Central memory CD8-positive, alpha-beta T cell (primary cell): ENCODE data around the gene ALLC.

Source experiments
- ATAC-seq: fragments of 150-1000 bp; cut with Tn5 transposase; replicated peaks from 2 replicates; pipeline ENCODE4 v1.10.0; 2022; ENCODE audit warnings: mild to moderate bottlenecking, moderate FRiP score, moderate number of reproducible peaks; ENCODE audit not compliant: poor library complexity, severe bottlenecking; ENCODE audit errors: extremely low read depth
- DNase-seq, 2 donors: peaks; one replicate each; pipeline ENCODE4 v3.0.0; 2021; ENCODE audit warnings: low spot score in 2 of 2
- H3K27ac Mint-ChIP-seq: one replicate; pipeline ENCODE4 v1.8.0; 2022; ENCODE audit warnings: low read depth, mild to moderate bottlenecking, moderate library complexity, mixed read lengths
- H3K27me3 Mint-ChIP-seq: one replicate; pipeline ENCODE4 v1.8.0; 2022; ENCODE audit warnings: mixed read lengths
- H3K36me3 Mint-ChIP-seq: one replicate; pipeline ENCODE4 v1.8.0; 2022; ENCODE audit warnings: mild to moderate bottlenecking, moderate library complexity, mixed read lengths; ENCODE audit not compliant: insufficient read depth
- H3K4me1 Mint-ChIP-seq: one replicate; pipeline ENCODE4 v1.8.0; 2022; ENCODE audit warnings: mixed read lengths
- H3K4me3 Mint-ChIP-seq: one replicate; pipeline ENCODE4 v1.8.0; 2022; ENCODE audit warnings: mild to moderate bottlenecking, moderate library complexity, mixed read lengths
- H3K9me3 Mint-ChIP-seq: one replicate; pipeline ENCODE4 v1.8.0; 2022; ENCODE audit warnings: mixed read lengths

The ALLC gene

GRCh38 chr2:3646446-3646845 lies 11.6 kb upstream of the ALLC start:
- Mint-ChIP-seq H3K4me1 (peaks cover 8% of the 10 kb centered on the region), H3K27me3 (peaks cover 9% of the 10 kb centered on the region), H3K36me3 (peaks cover 3% of the 10 kb centered on the region), H3K9me3 (no peaks in the 10 kb centered on the region), H3K4me3 (no peak overlapping the region), H3K27ac (no peak overlapping the region)
- DNase-seq (no peak), ATAC-seq (no peak)

GRCh38 chr2:3647246-3647645 lies 10.8 kb upstream of the ALLC start:
- peaks cover 4% of the 10 kb centered on the region for H3K36me3 Mint-ChIP-seq
- no peak overlapping the region for H3K4me3 Mint-ChIP-seq
- H3K4me1 Mint-ChIP-seq, result peaks cover 15% of the 10 kb centered on the region
- ATAC-seq (no peak), DNase-seq (no peak)
- H3K27ac Mint-ChIP-seq, result no peak overlapping the region
- no peaks in the 10 kb centered on the region for H3K9me3 Mint-ChIP-seq
- H3K27me3 Mint-ChIP-seq, result peaks cover 10% of the 10 kb centered on the region

- peaks cover 4% of the 10 kb centered on the region for H3K36me3 Mint-ChIP-seq
Measured at GRCh38 chr2:3647831-3648651, 10.0 kb upstream of the ALLC start.

GRCh38 chr2:3648652-3649177 lies 9.3 kb upstream of the ALLC start:
- Mint-ChIP-seq H3K27me3 (peaks cover 10% of the 10 kb centered on the region), H3K9me3 (no peaks in the 10 kb centered on the region), H3K4me3 (no peak overlapping the region), H3K27ac (no peak overlapping the region), H3K36me3 (peaks cover 4% of the 10 kb centered on the region), H3K4me1 (peaks cover 15% of the 10 kb centered on the region)
- ATAC-seq, result no peak
- DNase-seq, result no peak

More at GRCh38 chr2:3647831-3648651, 10.0 kb upstream of the ALLC start:
- H3K4me3 Mint-ChIP-seq, result no peak overlapping the region
- H3K4me1 Mint-ChIP-seq, result peaks cover 15% of the 10 kb centered on the region
- ATAC-seq, result no peak
- no peaks in the 10 kb centered on the region for H3K9me3 Mint-ChIP-seq
- DNase-seq, result no peak
- H3K27me3 Mint-ChIP-seq, result peaks cover 10% of the 10 kb centered on the region
- no peak overlapping the region for H3K27ac Mint-ChIP-seq

- no peak overlapping the region for H3K27ac Mint-ChIP-seq
- peaks cover 4% of the 10 kb centered on the region for H3K36me3 Mint-ChIP-seq
- H3K9me3 Mint-ChIP-seq, result no peaks in the 10 kb centered on the region
- peaks cover 15% of the 10 kb centered on the region for H3K4me1 Mint-ChIP-seq
- DNase-seq, result no peak
- ATAC-seq, result no peak
- peaks cover 10% of the 10 kb centered on the region for H3K27me3 Mint-ChIP-seq
- H3K4me3 Mint-ChIP-seq, result no peak overlapping the region
Measured at GRCh38 chr2:3649581-3649980, 8.4 kb upstream of the ALLC start.

- peaks cover 4% of the 10 kb centered on the region for H3K36me3 Mint-ChIP-seq
- H3K9me3 Mint-ChIP-seq, result no peaks in the 10 kb centered on the region
- H3K27ac Mint-ChIP-seq, result peak overlapping the region; percentile 97
- ATAC-seq (no peak), DNase-seq (no peak)
- H3K27me3 Mint-ChIP-seq, result peaks cover 10% of the 10 kb centered on the region
- peaks cover 15% of the 10 kb centered on the region for H3K4me1 Mint-ChIP-seq
- H3K4me3 Mint-ChIP-seq, result peak overlapping the region; percentile 82
Measured at GRCh38 chr2:3650140-3650920, 7.7 kb upstream of the ALLC start.

- H3K9me3 Mint-ChIP-seq, result no peaks in the 10 kb centered on the region
- peak; percentile 71 for ATAC-seq
- H3K4me3 Mint-ChIP-seq, result peak overlapping the region; percentile 82
- peak overlapping the region; percentile 97 for H3K27ac Mint-ChIP-seq
- peaks cover 10% of the 10 kb centered on the region for H3K27me3 Mint-ChIP-seq
- H3K4me1 Mint-ChIP-seq, result peaks cover 15% of the 10 kb centered on the region
- peaks cover 4% of the 10 kb centered on the region for H3K36me3 Mint-ChIP-seq
- DNase-seq, result peak; percentile 39 to 50
Measured at GRCh38 chr2:3651691-3652648, 6.0 kb upstream of the ALLC start.

GRCh38 chr2:3652896-3653625 lies 4.9 kb upstream of the ALLC start:
- Mint-ChIP-seq H3K9me3 (no peaks in the 10 kb centered on the region), H3K4me3 (no peak overlapping the region), H3K27ac (no peak overlapping the region), H3K27me3 (peaks cover 10% of the 10 kb centered on the region), H3K4me1 (peaks cover 15% of the 10 kb centered on the region), H3K36me3 (peaks cover 4% of the 10 kb centered on the region)
- ATAC-seq, result no peak
- DNase-seq, result no peak

GRCh38 chr2:3654011-3654410 lies 4.0 kb upstream of the ALLC start:
- peaks cover 10% of the 10 kb centered on the region for H3K27me3 Mint-ChIP-seq
- no peak overlapping the region for H3K4me3 Mint-ChIP-seq
- ATAC-seq (no peak), DNase-seq (no peak)
- peaks cover 15% of the 10 kb centered on the region for H3K4me1 Mint-ChIP-seq
- H3K9me3 Mint-ChIP-seq, result no peaks in the 10 kb centered on the region
- peaks cover 4% of the 10 kb centered on the region for H3K36me3 Mint-ChIP-seq
- H3K27ac Mint-ChIP-seq, result no peak overlapping the region

GRCh38 chr2:3654531-3655225 lies 3.3 kb upstream of the ALLC start:
- H3K9me3 Mint-ChIP-seq, result no peaks in the 10 kb centered on the region
- DNase-seq (no peak), ATAC-seq (no peak)
- no peak overlapping the region for H3K27ac Mint-ChIP-seq
- peaks cover 4% of the 10 kb centered on the region for H3K36me3 Mint-ChIP-seq
- peaks cover 10% of the 10 kb centered on the region for H3K27me3 Mint-ChIP-seq
- H3K4me3 Mint-ChIP-seq, result no peak overlapping the region
- H3K4me1 Mint-ChIP-seq, result peaks cover 15% of the 10 kb centered on the region
